IMR-90 (cell line): ENCODE results near the gene NPIPB6. TPM values are rescaled to one million over a fixed set of nuclear protein-coding genes. Genes with fewer than 3 reads are reported as not detected.

Experiments used
- ATAC-seq: fragments of 200-7000 bp; cut with Tn5 transposase; 2 replicates; pipeline ENCODE4 v1.9.1; 2020; ENCODE audit warnings: low read depth, mild to moderate bottlenecking, moderate library complexity
- BruUV-seq: library from RNA; stranded (reverse); fragments of 400-500 nt; replicated peaks from 2 replicates; lab custom pipeline; 2021; lab: Mats Ljungman, UMichigan
- CTCF ChIA-PET: fragments of 300-600 bp; formaldehyde crosslinking; extraction: SDS; loops from one replicate; lab custom pipeline; 2021; ENCODE audit warnings: antibody characterized with exemption; lab: Yijun Ruan, JAX
- POLR2A ChIA-PET: fragments of 300-600 bp; sonication (Branson Sonifier 250); formaldehyde crosslinking; loops from one replicate; lab custom pipeline; 2022; ENCODE audit warnings: antibody characterized with exemption; ENCODE audit not compliant: unreplicated experiment; lab: Charles Lee
- DNase-seq: peaks from one replicate; pipeline ENCODE4 v3.0.0; 2013
- H2AFZ ChIP-seq: replicated peaks from 2 replicates; pipeline ENCODE3; 2013; ENCODE audit warnings: low read length, mild to moderate bottlenecking; ENCODE audit not compliant: poor library complexity
- H2AK5ac ChIP-seq: 2 replicates; pipeline ENCODE4 v1.6.1; 2013; ENCODE audit warnings: low read depth, low read length, inconsistent platforms
- H2AK9ac ChIP-seq: replicated peaks from 2 replicates; pipeline ENCODE3; 2013; ENCODE audit warnings: mild to moderate bottlenecking, low read depth, low read length, moderate library complexity; ENCODE audit not compliant: poor library complexity
- H2BK120ac ChIP-seq: 2 replicates; pipeline ENCODE4 v1.6.1; 2013; ENCODE audit warnings: low read depth, low read length, inconsistent platforms
- H2BK15ac ChIP-seq: 3 replicates; pipeline ENCODE4 v1.6.1; 2013; ENCODE audit warnings: low read depth, low read length, inconsistent platforms
- H2BK20ac ChIP-seq: 2 replicates; pipeline ENCODE4 v1.6.1; 2013; ENCODE audit warnings: low read depth, mild to moderate bottlenecking, inconsistent platforms, low read length, moderate library complexity
- H2BK5ac ChIP-seq: 2 replicates; pipeline ENCODE4 v1.6.1; 2013; ENCODE audit warnings: mild to moderate bottlenecking, low read depth, low read length, inconsistent platforms; ENCODE audit not compliant: poor library complexity, severe bottlenecking
- H3K14ac ChIP-seq: replicated peaks from 2 replicates; pipeline ENCODE4 v1.6.1; 2013; ENCODE audit warnings: low read depth, low read length, inconsistent platforms
- H3K18ac ChIP-seq: 2 replicates; pipeline ENCODE4 v1.6.1; 2013; ENCODE audit warnings: low read depth, low read length, control low read depth
- H3K23ac ChIP-seq: 2 replicates; pipeline ENCODE4 v1.6.1; 2013; ENCODE audit warnings: low read depth, low read length, inconsistent platforms
- H3K27ac ChIP-seq: 2 replicates; pipeline ENCODE4 v1.5.1; 2013; ENCODE audit warnings: mild to moderate bottlenecking, control low read depth, low read length; ENCODE audit not compliant: insufficient read depth
- H3K27me3 ChIP-seq: 2 replicates; pipeline ENCODE4 v1.6.1; 2013; ENCODE audit warnings: low read length; ENCODE audit not compliant: control insufficient read depth, insufficient read depth
- H3K36me3 ChIP-seq: 2 replicates; pipeline ENCODE4 v1.6.1; 2013; ENCODE audit warnings: low read length, mixed read lengths; ENCODE audit not compliant: control insufficient read depth, insufficient read depth
- H3K4ac ChIP-seq: 2 replicates; pipeline ENCODE4 v1.6.1; 2013; ENCODE audit warnings: low read depth, low read length, inconsistent platforms
- H3K4me1 ChIP-seq: 2 replicates; pipeline ENCODE4 v1.6.1; 2013; ENCODE audit warnings: low read length, mixed read lengths; ENCODE audit not compliant: control insufficient read depth, insufficient read depth
- H3K4me2 ChIP-seq: 2 replicates; pipeline ENCODE4 v1.6.1; 2013; ENCODE audit warnings: low read depth, mild to moderate bottlenecking, control low read depth, low read length, moderate library complexity
- H3K4me3 ChIP-seq: 2 replicates; pipeline ENCODE4 v1.5.1; 2013; ENCODE audit warnings: low read depth, mild to moderate bottlenecking, control low read depth, low read length, moderate library complexity; ENCODE audit not compliant: insufficient read depth
- H3K56ac ChIP-seq: 2 replicates; pipeline ENCODE4 v1.6.1; 2013; ENCODE audit warnings: low read length, inconsistent platforms; ENCODE audit not compliant: insufficient read depth; ENCODE audit errors: extremely low read depth
- H3K79me1 ChIP-seq, 2 experiments: 2 replicates each; pipeline ENCODE4 v1.6.1; 2013; ENCODE audit warnings: low read length in 2 of 2, inconsistent platforms in 1 of 2, low read depth in 1 of 2
- H3K9ac ChIP-seq: 2 replicates; pipeline ENCODE4 v1.6.1; 2013; ENCODE audit warnings: low read depth, low read length, control low read depth
- H3K9me1 ChIP-seq: 2 replicates; pipeline ENCODE4 v1.6.1; 2013; ENCODE audit warnings: low read length, inconsistent platforms; ENCODE audit not compliant: insufficient read depth
- H3K9me3 ChIP-seq: 2 replicates; pipeline ENCODE4 v1.6.1; 2013; ENCODE audit warnings: low read length; ENCODE audit not compliant: control insufficient read depth, insufficient read depth
- H4K20me1 ChIP-seq: 2 replicates; pipeline ENCODE4 v1.6.1; 2013; ENCODE audit warnings: low read length, inconsistent platforms; ENCODE audit not compliant: insufficient read depth
- H4K5ac ChIP-seq: 2 replicates; pipeline ENCODE4 v1.6.1; 2013; ENCODE audit warnings: mild to moderate bottlenecking, low read depth, low read length, control low read depth
- H4K8ac ChIP-seq, 2 experiments: 2 replicates each; pipeline ENCODE4 v1.6.1; 2013; ENCODE audit warnings: low read depth in 2 of 2, low read length in 2 of 2, control low read depth in 1 of 2, inconsistent platforms in 1 of 2
- H4K91ac ChIP-seq: 2 replicates; pipeline ENCODE4 v1.6.1; 2013; ENCODE audit warnings: low read depth, low read length, inconsistent platforms; ENCODE audit not compliant: insufficient read depth
- NFE2L2 ChIP-seq: fragments of 150-350 bp; IDR thresholded peaks from 2 replicates; pipeline ENCODE4 v1.6.1; 2016; ENCODE audit warnings: low read depth, mild to moderate bottlenecking, low read length
- WGBS, 2 experiments: methylation state at CpG; one replicate each; pipeline versions ENCODE4 v1.1.5 to v1.1.7; 2013; ENCODE audit warnings: missing lambda C conversion rate in 2 of 2; ENCODE audit not compliant: insufficient read length in 1 of 2; ENCODE audit errors: extremely low coverage in 2 of 2; 5-methylcytosine and 5-hydroxymethylcytosine counted together
- dilution Hi-C: fragments of 300-500 bp; cut with HindIII; formaldehyde crosslinking; loops from one replicate; pipeline ENCODE4 v1.14.3; 2018; ENCODE audit warnings: low sequenced_read_pairs; ENCODE audit not compliant: unreplicated experiment
- in situ Hi-C: fragments of 300-500 bp; cut with MboI; formaldehyde crosslinking; loops from 3 replicates; pipeline ENCODE4 v1.14.3; 2019; ENCODE audit warnings: low sequenced_read_pairs, inconsistent platforms, mixed read lengths
- intact Hi-C: fragments of 100-400 bp; cut with micrococcal nuclease; formaldehyde crosslinking; loops from 2 replicates; pipeline ENCODE4 v1.10.0; 2022
- polyA plus RNA-seq, 3 experiments: library from polyadenylated mRNA; depleted of rRNA; stranded (reverse); fragments of >200 nt; gene quantifications; 2 replicates each; pipeline ENCODE4 v1.2.3, GENCODE V29; 2012; ENCODE audit warnings: low replicate concordance in 1 of 3
- total RNA-seq: library from RNA; depleted of rRNA; stranded (reverse); fragments of >200 nt; gene quantifications from 2 replicates; pipeline ENCODE4 v1.2.3, GENCODE V29; 2012

Gene NPIPB6
- total and polyA plus RNA-seq, 2 of the 4 experiments (the other 2 are of a cell fraction), result 0.18 to 0.19 TPM

- in situ Hi-C loops, result loop anchor here (10.0 kb wide), 1 partner anchor 307 kb away; no protein-coding TSS in a partner anchor
Observed at GRCh38 chr16:28297308-28297707, 66.0 kb downstream of the NPIPB6 start.

More at GRCh38 chr16:28297308-28297707, 66.0 kb downstream of the NPIPB6 start:
- H3K4me3 ChIP-seq, result no peak overlapping the region
- no peak overlapping the region for H2AK5ac ChIP-seq
- no TSS peak for BruUV-seq
- dilution Hi-C loops (no loop called here), intact Hi-C loops (no loop called here)
- no peak overlapping the region for H4K5ac ChIP-seq
- H3K27ac ChIP-seq, result no peak overlapping the region
- H3K27me3 ChIP-seq, result peaks cover 43% of the 10 kb centered on the region
- H2AFZ ChIP-seq, result no peak overlapping the region
- H3K9ac ChIP-seq, result no peak overlapping the region
- 100% methylated on average over 1 of the region's 2 CpGs; no CpG with 5 or more reads in 1 of the 2 experiments for WGBS, 2 experiments
- H3K4me1 ChIP-seq, result no peaks in the 10 kb centered on the region
- no peak overlapping the region for H3K18ac ChIP-seq
- no peak overlapping the region for H3K4me2 ChIP-seq
- no peak overlapping the region for H2BK20ac ChIP-seq
- no peak overlapping the region for H2BK120ac ChIP-seq
- H3K36me3 ChIP-seq, result no peaks in the 10 kb centered on the region
- H3K9me1 ChIP-seq, result no peaks in the 10 kb centered on the region
- no peak overlapping the region for H2BK15ac ChIP-seq
- H2BK5ac ChIP-seq, result no peak overlapping the region
- no peak for TF ChIP-seq NFE2L2
- H3K23ac ChIP-seq, result no peak overlapping the region
- no peak overlapping the region for H4K91ac ChIP-seq
- H3K4ac ChIP-seq, result no peak overlapping the region
- ChIA-PET POLR2A (no interaction called here), CTCF (no interaction called here)
- peaks cover 7% of the 10 kb centered on the region; the same call in 1 of the 2 replicates for H4K20me1 ChIP-seq
- DNase-seq, result no peak
- H3K79me1 ChIP-seq, result no peaks in the 10 kb centered on the region
- no peak for ATAC-seq
- no peak overlapping the region for H4K8ac ChIP-seq
- no peaks in the 10 kb centered on the region for H3K9me3 ChIP-seq
- H3K14ac ChIP-seq, result no peak overlapping the region
- H2AK9ac ChIP-seq, result no peak overlapping the region
- H3K56ac ChIP-seq, result no peak overlapping the region
